Hepatocyte (in vitro differentiated cells): ENCODE measurements around the gene CCNG2. TPM values are rescaled to one million over a fixed set of nuclear protein-coding genes. Genes with fewer than 3 reads are reported as not detected.

Experiments used
- DNase-seq: peaks from one replicate; pipeline ENCODE4 v3.0.0-alpha.2; 2016; ENCODE audit warnings: low spot score
- H2AFZ ChIP-seq: fragments of 200-600 bp; sonication (generic); 2 replicates; pipeline ENCODE4 v1.6.0; 2016; ENCODE audit warnings: antibody characterized with exemption, mild to moderate bottlenecking
- H3K27ac ChIP-seq: fragments of 200-600 bp; sonication (generic); 2 replicates; pipeline ENCODE4 v1.5.1; 2016; ENCODE audit warnings: mild to moderate bottlenecking
- H3K27me3 ChIP-seq: fragments of 200-600 bp; sonication (generic); 2 replicates; pipeline ENCODE4 v1.6.1; 2016
- H3K36me3 ChIP-seq: fragments of 200-600 bp; sonication (generic); replicated peaks from 2 replicates; pipeline ENCODE4 v1.5.1; 2016; ENCODE audit warnings: low read depth; ENCODE audit not compliant: insufficient read depth
- H3K4me1 ChIP-seq: fragments of 200-600 bp; sonication (generic); 2 replicates; pipeline ENCODE4 v1.5.1; 2016; ENCODE audit warnings: mild to moderate bottlenecking, moderate library complexity; ENCODE audit not compliant: insufficient read depth
- H3K4me2 ChIP-seq: fragments of 200-600 bp; sonication (generic); 2 replicates; pipeline ENCODE4 v1.6.0; 2016
- H3K4me3 ChIP-seq: fragments of 200-600 bp; sonication (generic); 2 replicates; pipeline ENCODE4 v1.5.1; 2016; ENCODE audit warnings: mild to moderate bottlenecking
- H3K79me2 ChIP-seq: fragments of 200-600 bp; sonication (generic); 2 replicates; pipeline ENCODE4 v1.6.0; 2017; ENCODE audit warnings: mild to moderate bottlenecking
- H3K9me2 ChIP-seq: fragments of 200-600 bp; sonication (generic); replicated peaks from 2 replicates; pipeline ENCODE4 v1.6.0; 2017; ENCODE audit warnings: mild to moderate bottlenecking; ENCODE audit not compliant: insufficient read depth
- H3K9me3 ChIP-seq: fragments of 200-600 bp; sonication (generic); 2 replicates; pipeline ENCODE4 v1.5.1; 2016; ENCODE audit warnings: low read depth, mild to moderate bottlenecking
- H4K20me1 ChIP-seq: fragments of 200-600 bp; sonication (generic); 2 replicates; pipeline ENCODE4 v1.6.0; 2016; ENCODE audit warnings: mild to moderate bottlenecking; ENCODE audit not compliant: insufficient read depth, poor library complexity, severe bottlenecking
- EZH2 ChIP-seq: fragments of 200-600 bp; sonication (generic); IDR thresholded peaks from 2 replicates; pipeline ENCODE4 v1.6.1; 2016; ENCODE audit warnings: antibody characterized with exemption, mild to moderate bottlenecking, borderline replicate concordance
- EZH2phosphoT487 ChIP-seq: fragments of 200-600 bp; sonication (generic); IDR thresholded peaks from one replicate; pipeline ENCODE4 v1.6.1; 2018; ENCODE audit warnings: antibody characterized with exemption, mild to moderate bottlenecking, low read depth, moderate library complexity; ENCODE audit not compliant: unreplicated experiment, severe bottlenecking
- WGBS: methylation state at CpG from one replicate; pipeline ENCODE4 v1.1.6; 2016; ENCODE audit warnings: low lambda C conversion rate; ENCODE audit errors: missing lambda C conversion rate; 5-methylcytosine and 5-hydroxymethylcytosine counted together
- polyA plus RNA-seq: library from polyadenylated mRNA; unstranded; fragments of >200 nt; fragmentation: Nextera tagmentation; extraction: Ambion mirVana; gene quantifications from 2 replicates; pipeline ENCODE4 v1.2.1, GENCODE V29; 2016
- total RNA-seq: library from RNA; depleted of rRNA; stranded (reverse); fragments of >200 nt; gene quantifications from 2 replicates; pipeline ENCODE4 v1.2.3, GENCODE V29; 2014
- TF ChIP-seq, protein P1 (sequence below): fragments of 200-600 bp; sonication (generic); IDR thresholded peaks from 2 replicates; pipeline ENCODE4 v1.5.1; 2016; ENCODE audit warnings: antibody characterized with exemption, mild to moderate bottlenecking; ENCODE audit not compliant: poor library complexity

Gene CCNG2
- total and polyA plus RNA-seq, 2 experiments from 2014 or later = 73.8 to 127 TPM

DNA sequence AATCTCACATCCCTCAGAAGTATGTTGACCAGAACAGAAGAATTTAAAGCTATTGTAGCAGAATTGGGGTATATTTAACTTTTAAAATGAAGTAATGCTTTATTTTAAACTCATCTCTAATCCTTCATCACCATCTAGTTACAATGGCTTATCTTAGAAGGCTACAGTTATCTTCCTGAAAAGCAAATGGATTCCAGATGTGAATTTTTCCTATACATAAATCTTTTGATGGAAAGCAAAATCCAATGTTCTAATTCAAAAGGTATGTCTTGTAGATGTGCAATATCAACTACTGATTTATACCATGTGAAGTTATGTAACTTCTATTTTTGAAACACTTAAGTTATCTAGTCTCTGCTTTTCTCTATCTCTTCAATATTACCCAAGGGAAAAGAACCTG lies 47.6 kb downstream of the CCNG2 start:
- H3K36me3 ChIP-seq = no peaks in the 10 kb centered on the region
- no peaks in the 10 kb centered on the region for H3K27me3 ChIP-seq
- no peak overlapping the region for H3K27ac ChIP-seq
- no peaks in the 10 kb centered on the region for H3K79me2 ChIP-seq
- H3K9me3 ChIP-seq = no peaks in the 10 kb centered on the region
- H3K4me2 ChIP-seq = no peak overlapping the region
- TF ChIP-seq, protein P1, sequence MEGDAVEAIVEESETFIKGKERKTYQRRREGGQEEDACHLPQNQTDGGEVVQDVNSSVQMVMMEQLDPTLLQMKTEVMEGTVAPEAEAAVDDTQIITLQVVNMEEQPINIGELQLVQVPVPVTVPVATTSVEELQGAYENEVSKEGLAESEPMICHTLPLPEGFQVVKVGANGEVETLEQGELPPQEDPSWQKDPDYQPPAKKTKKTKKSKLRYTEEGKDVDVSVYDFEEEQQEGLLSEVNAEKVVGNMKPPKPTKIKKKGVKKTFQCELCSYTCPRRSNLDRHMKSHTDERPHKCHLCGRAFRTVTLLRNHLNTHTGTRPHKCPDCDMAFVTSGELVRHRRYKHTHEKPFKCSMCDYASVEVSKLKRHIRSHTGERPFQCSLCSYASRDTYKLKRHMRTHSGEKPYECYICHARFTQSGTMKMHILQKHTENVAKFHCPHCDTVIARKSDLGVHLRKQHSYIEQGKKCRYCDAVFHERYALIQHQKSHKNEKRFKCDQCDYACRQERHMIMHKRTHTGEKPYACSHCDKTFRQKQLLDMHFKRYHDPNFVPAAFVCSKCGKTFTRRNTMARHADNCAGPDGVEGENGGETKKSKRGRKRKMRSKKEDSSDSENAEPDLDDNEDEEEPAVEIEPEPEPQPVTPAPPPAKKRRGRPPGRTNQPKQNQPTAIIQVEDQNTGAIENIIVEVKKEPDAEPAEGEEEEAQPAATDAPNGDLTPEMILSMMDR = no peak
- TF ChIP-seq EZH2 (no peak), EZH2phosphoT487 (no peak)
- no peak overlapping the region for H2AFZ ChIP-seq
- H3K9me2 ChIP-seq = no peaks in the 10 kb centered on the region
- DNase-seq = no peak
- H3K4me1 ChIP-seq = peaks cover 7% of the 10 kb centered on the region
- no peaks in the 10 kb centered on the region for H4K20me1 ChIP-seq
- no peak overlapping the region for H3K4me3 ChIP-seq

DNA sequence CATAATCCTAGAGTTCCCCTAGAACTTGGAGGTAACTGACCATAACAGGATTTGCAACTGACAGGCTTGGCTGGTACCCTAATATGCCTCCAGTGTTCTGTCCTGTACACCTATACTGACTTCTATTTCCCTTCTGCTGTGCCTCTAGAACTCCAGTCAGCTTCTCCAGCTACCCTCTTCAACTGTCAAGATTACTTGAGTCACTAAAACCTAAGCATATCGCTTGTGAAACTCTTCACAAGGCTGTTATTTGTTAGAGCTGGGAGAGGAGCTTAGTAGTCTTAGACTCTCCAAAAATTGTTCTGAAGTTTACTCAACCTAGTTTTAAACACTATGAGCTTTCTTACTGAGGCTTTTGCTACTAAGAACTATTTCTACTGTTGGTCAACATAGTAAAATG lies 52.0 kb downstream of the CCNG2 start:
- H4K20me1 ChIP-seq = no peaks in the 10 kb centered on the region
- H3K4me2 ChIP-seq = no peak overlapping the region
- H3K4me1 ChIP-seq = no peaks in the 10 kb centered on the region
- no peak overlapping the region for H2AFZ ChIP-seq
- no peak overlapping the region for H3K27ac ChIP-seq
- H3K9me2 ChIP-seq = no peaks in the 10 kb centered on the region
- no peak overlapping the region for H3K4me3 ChIP-seq
- no peaks in the 10 kb centered on the region for H3K27me3 ChIP-seq
- H3K36me3 ChIP-seq = no peaks in the 10 kb centered on the region
- 100% methylated on average over 1 of the region's 1 CpG for WGBS
- no peaks in the 10 kb centered on the region for H3K79me2 ChIP-seq
- no peaks in the 10 kb centered on the region for H3K9me3 ChIP-seq
- no peak for DNase-seq
- no peak for TF ChIP-seq EZH2phosphoT487
- TF ChIP-seq, protein P1 = no peak

DNA sequence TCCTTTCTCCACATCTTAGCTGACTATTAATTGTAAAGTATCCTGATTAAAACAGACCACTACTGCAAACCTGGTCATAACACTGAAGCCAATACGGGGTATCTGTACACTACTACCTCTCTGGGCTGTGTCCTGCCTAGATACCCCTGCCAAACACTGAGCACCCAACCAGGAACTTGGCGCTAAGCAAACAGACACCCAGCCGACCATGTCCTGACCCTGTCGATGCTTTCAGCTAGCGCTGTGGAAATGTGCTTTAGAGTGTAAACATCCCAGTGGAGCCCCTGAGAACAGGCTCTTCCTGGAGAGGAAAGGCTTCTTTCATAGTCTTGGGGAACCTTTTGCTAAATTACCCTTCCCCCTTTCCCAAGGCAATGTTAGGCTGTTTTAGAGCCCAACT lies 52.9 kb downstream of the CCNG2 start:
- TF ChIP-seq EZH2phosphoT487 = no peak
- no peak for DNase-seq
- Histone ChIP-seq H3K27me3 (no peaks in the 10 kb centered on the region), H3K4me3 (no peak overlapping the region), H3K9me3 (no peaks in the 10 kb centered on the region), H3K4me2 (no peak overlapping the region), H3K4me1 (no peaks in the 10 kb centered on the region), H3K9me2 (no peaks in the 10 kb centered on the region), H3K79me2 (no peaks in the 10 kb centered on the region), H2AFZ (no peak overlapping the region), H3K27ac (no peak overlapping the region), H4K20me1 (no peaks in the 10 kb centered on the region), H3K36me3 (no peaks in the 10 kb centered on the region)
- 87% methylated on average over 5 of the region's 5 CpGs for WGBS

DNA sequence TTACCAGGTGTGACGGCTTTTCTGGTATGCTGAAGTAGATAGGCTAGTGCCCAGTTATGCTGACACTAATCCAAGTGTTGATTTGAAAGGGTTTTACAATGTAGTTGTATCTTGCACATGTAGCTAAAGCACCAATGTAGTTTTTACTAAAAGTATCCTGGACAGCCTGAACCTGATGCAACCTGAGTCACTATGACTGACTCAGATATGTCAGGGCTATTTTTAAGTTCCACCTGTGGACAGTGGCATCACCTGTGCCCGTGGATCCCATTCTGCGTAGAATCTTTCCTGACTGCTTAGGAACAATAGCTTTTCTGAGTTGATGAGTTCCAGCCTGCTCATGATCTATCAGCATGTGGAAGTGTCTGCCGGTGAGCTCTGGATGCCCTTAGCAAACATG lies 58.1 kb downstream of the CCNG2 start:
- Histone ChIP-seq H3K9me2 (no peaks in the 10 kb centered on the region), H3K27me3 (no peaks in the 10 kb centered on the region), H3K4me3 (no peak overlapping the region), H3K4me1 (no peaks in the 10 kb centered on the region), H3K4me2 (no peak overlapping the region), H3K9me3 (no peaks in the 10 kb centered on the region), H3K27ac (no peak overlapping the region), H3K36me3 (no peaks in the 10 kb centered on the region), H4K20me1 (no peaks in the 10 kb centered on the region), H2AFZ (no peak overlapping the region), H3K79me2 (no peaks in the 10 kb centered on the region)
- DNase-seq = no peak
- TF ChIP-seq, protein P1 = no peak
- TF ChIP-seq EZH2phosphoT487 = no peak
- TF ChIP-seq EZH2 = no peak
- WGBS = 94% methylated on average over 4 of the region's 4 CpGs
